HCT116 (cell line): ENCODE results near the gene CBFB. TPM values are rescaled to one million over a fixed set of nuclear protein-coding genes. Genes with fewer than 3 reads are reported as not detected.

ENCODE experiments used
- ATAC-seq: fragments of 200-7000 bp; cut with Tn5 transposase; 2 replicates; pipeline ENCODE4 v1.9.1; 2020; ENCODE audit warnings: mild to moderate bottlenecking, moderate library complexity
- BruUV-seq: library from RNA; stranded (reverse); fragments of 400-500 nt; replicated peaks from 2 replicates; lab custom pipeline; 2021; lab: Mats Ljungman, UMichigan
- CTCF ChIA-PET: fragments of 300-600 bp; sonication (Branson Sonifier 250); formaldehyde crosslinking; loops from one replicate; lab custom pipeline; 2021; ENCODE audit warnings: antibody characterized with exemption; lab: Charles Lee
- POLR2A ChIA-PET: fragments of 300-600, 350-600 bp; sonication (Branson Sonifier 250); formaldehyde crosslinking; loops from one replicate; lab custom pipeline; 2021; ENCODE audit warnings: antibody characterized with exemption; lab: Charles Lee
- RAD21 ChIA-PET, 2 experiments: fragments of 300-600 bp; sonication (Branson Sonifier 250); formaldehyde crosslinking; loops; one replicate each; lab custom pipeline; 2023; ENCODE audit warnings: low total read pairs in 2 of 2; ENCODE audit not compliant: uncharacterized antibody in 2 of 2, unreplicated experiment in 2 of 2, low non-redundant PET in 1 of 2; lab: Charles Lee
- DNase-seq: peaks from one replicate; pipeline ENCODE4 v3.0.0-alpha.2; 2010; ENCODE audit warnings: low read depth, low spot score
- H2AFZ ChIP-seq: fragments of 200-600 bp; shearing (Covaris generic), sonication (generic); 2 replicates; pipeline ENCODE4 v1.6.1; 2017; ENCODE audit warnings: low read depth, mixed run types, mixed read lengths, antibody characterized with exemption, low read length; ENCODE audit not compliant: poor library complexity, severe bottlenecking
- H3K27ac ChIP-seq: 2 replicates; pipeline ENCODE4 v1.5.1; 2012; ENCODE audit warnings: low read depth, low read length
- H3K27me3 ChIP-seq: fragments of 200-600 bp; sonication (generic); 2 replicates; pipeline ENCODE4 v1.6.1; 2016; ENCODE audit warnings: mixed run types, low read length, mixed read lengths; ENCODE audit not compliant: insufficient read depth
- H3K36me3 ChIP-seq, 2 experiments: fragments of 200-500 bp in 1 of 2; fragments of 200-600 bp in 1 of 2; sonication (Bioruptor generic) in 1 of 2; sonication (generic) in 1 of 2; 2 replicates each; pipeline versions ENCODE4 v1.5.1 to v1.6.1; 2014 to 2016; ENCODE audit warnings: low read length in 2 of 2, inconsistent platforms in 1 of 2, mixed read lengths in 1 of 2, mixed run types in 1 of 2; ENCODE audit not compliant: insufficient read depth in 2 of 2, control insufficient read depth in 1 of 2
- H3K4me1 ChIP-seq, 2 experiments: fragments of 200-600 bp in 1 of 2; sonication (generic) in 1 of 2; 2 replicates each; pipeline versions ENCODE4 v1.5.1 to v1.6.1; 2012 to 2017; ENCODE audit warnings: low read length in 2 of 2, inconsistent platforms in 1 of 2, mild to moderate bottlenecking in 1 of 2, mixed read lengths in 1 of 2, mixed run types in 1 of 2, moderate library complexity in 1 of 2; ENCODE audit not compliant: insufficient read depth in 2 of 2, control insufficient read depth in 1 of 2
- H3K4me2 ChIP-seq: fragments of 200-600 bp; sonication (generic); 2 replicates; pipeline ENCODE4 v1.6.1; 2017; ENCODE audit warnings: mixed run types, low read length, mixed read lengths
- H3K4me3 ChIP-seq, 2 experiments: fragments of 200-600 bp in 1 of 2; sonication (generic) in 1 of 2; replicated peaks in 1 of 2; 2 replicates each; pipeline ENCODE4 v1.5.1; 2011 to 2016; ENCODE audit warnings: low read length in 2 of 2, control low read depth in 1 of 2, low read depth in 1 of 2, mild to moderate bottlenecking in 1 of 2, mixed read lengths in 1 of 2, mixed run types in 1 of 2
- H3K79me2 ChIP-seq: fragments of 200-600 bp; sonication (generic); 2 replicates; pipeline ENCODE4 v1.6.1; 2017; ENCODE audit warnings: mild to moderate bottlenecking, mixed run types, low read length, moderate library complexity, mixed read lengths; ENCODE audit not compliant: insufficient read depth
- H3K9ac ChIP-seq: fragments of 200-600 bp; sonication (generic); 2 replicates; pipeline ENCODE4 v1.6.1; 2016; ENCODE audit warnings: low read length, mixed read lengths
- H3K9me2 ChIP-seq: fragments of 200-600 bp; sonication (generic), shearing (Covaris generic); 2 replicates; pipeline ENCODE4 v1.6.1; 2017; ENCODE audit warnings: mixed run types, mild to moderate bottlenecking, moderate library complexity; ENCODE audit not compliant: insufficient read depth
- H3K9me3 ChIP-seq, 2 experiments: fragments of 200-500 bp in 1 of 2; fragments of 200-600 bp in 1 of 2; sonication (Bioruptor generic) in 1 of 2; sonication (generic) in 1 of 2; 2 replicates each; pipeline ENCODE4 v1.6.1; 2014 to 2017; ENCODE audit warnings: low read length in 2 of 2, mixed read lengths in 2 of 2, inconsistent platforms in 1 of 2, low read depth in 1 of 2, mild to moderate bottlenecking in 1 of 2, mixed run types in 1 of 2, moderate library complexity in 1 of 2; ENCODE audit not compliant: control insufficient read depth in 1 of 2, insufficient read depth in 1 of 2
- H4K20me1 ChIP-seq: fragments of 200-600 bp; sonication (generic), shearing (Covaris generic); 2 replicates; pipeline ENCODE4 v1.6.1; 2017; ENCODE audit warnings: mixed run types, mild to moderate bottlenecking, moderate library complexity; ENCODE audit not compliant: insufficient read depth
- ATF3 ChIP-seq: IDR thresholded peaks from 2 replicates; pipeline ENCODE4 v1.6.1; 2012
- CBX3 ChIP-seq: IDR thresholded peaks from 2 replicates; pipeline ENCODE4 v1.6.1; 2012; ENCODE audit warnings: low read depth
- CEBPB ChIP-seq: IDR thresholded peaks from 2 replicates; pipeline ENCODE4 v1.6.1; 2012; ENCODE audit warnings: low read depth
- EZH2 ChIP-seq: fragments of 200-600 bp; sonication (generic); IDR thresholded peaks from 2 replicates; pipeline ENCODE4 v1.6.1; 2017; ENCODE audit warnings: antibody characterized with exemption, mixed run types
- EZH2phosphoT487 ChIP-seq: fragments of 200-600 bp; IDR thresholded peaks from 2 replicates; pipeline ENCODE4 v1.6.1; 2018; ENCODE audit warnings: antibody characterized with exemption, borderline replicate concordance
- FOSL1 ChIP-seq: IDR thresholded peaks from 2 replicates; pipeline ENCODE4 v1.6.1; 2012; ENCODE audit warnings: low read depth
- MAX ChIP-seq: IDR thresholded peaks from 2 replicates; pipeline ENCODE4 v1.6.1; 2012
- POLR2A ChIP-seq: IDR thresholded peaks from 2 replicates; pipeline ENCODE4 v1.7.0; 2011; ENCODE audit warnings: borderline replicate concordance; ENCODE audit not compliant: insufficient read depth, insufficient read length; ENCODE audit errors: extremely low read depth
- POLR2AphosphoS5 ChIP-seq: IDR thresholded peaks from 2 replicates; pipeline ENCODE4 v1.6.1; 2011; ENCODE audit warnings: mild to moderate bottlenecking, low read depth, low read length, moderate library complexity
- RAD21 ChIP-seq: IDR thresholded peaks from 2 replicates; pipeline ENCODE4 v1.6.1; 2012; ENCODE audit warnings: low read depth, mild to moderate bottlenecking
- SIN3A ChIP-seq: IDR thresholded peaks from 2 replicates; pipeline ENCODE4 v1.6.1; 2012; ENCODE audit warnings: low read depth
- SP1 ChIP-seq: IDR thresholded peaks from 2 replicates; pipeline ENCODE4 v1.6.1; 2012; ENCODE audit warnings: low read depth
- SRF ChIP-seq: IDR thresholded peaks from 2 replicates; pipeline ENCODE4 v1.6.1; 2012; ENCODE audit warnings: low read depth
- TCF7L2 ChIP-seq: IDR thresholded peaks from 2 replicates; pipeline ENCODE4 v1.7.0; 2011; ENCODE audit warnings: borderline replicate concordance, inconsistent platforms; ENCODE audit not compliant: insufficient read depth, insufficient read length; ENCODE audit errors: extremely low read depth
- YY1 ChIP-seq: IDR thresholded peaks from 2 replicates; pipeline ENCODE4 v1.6.1; 2011; ENCODE audit warnings: low read length, low read depth, moderate library complexity, mild to moderate bottlenecking; ENCODE audit not compliant: insufficient replicate concordance; ENCODE audit errors: extremely low read depth
- ZBTB33 ChIP-seq: IDR thresholded peaks from 2 replicates; pipeline ENCODE4 v1.6.1; 2011; ENCODE audit warnings: mild to moderate bottlenecking, low read length, moderate library complexity; ENCODE audit not compliant: insufficient replicate concordance; ENCODE audit errors: extremely low read depth
- ZFX ChIP-seq: fragments of 450-650 bp; IDR thresholded peaks from 2 replicates; pipeline ENCODE4 v1.6.1; 2017
- ZNF274 ChIP-seq: fragments of 200-500 bp; sonication (Bioruptor generic); IDR thresholded peaks from 2 replicates; pipeline ENCODE4 v1.6.1; 2014; ENCODE audit warnings: mild to moderate bottlenecking, low read depth, low read length, inconsistent platforms
- intact Hi-C: fragments of 100-400 bp; cut with micrococcal nuclease; formaldehyde crosslinking; loops from 2 replicates; pipeline ENCODE4 v1.10.0; 2022
- total RNA-seq: library from RNA; stranded (reverse); gene quantifications from one replicate; pipeline ENCODE4 v1.2.1, GENCODE V29; 2021; ENCODE audit not compliant: unreplicated experiment
- TF ChIP-seq, protein P1 (sequence below): IDR thresholded peaks from 2 replicates; pipeline ENCODE4 v1.6.1; 2012; ENCODE audit warnings: low read depth
- TF ChIP-seq, protein P2 (sequence below), 3 experiments: fragments of 200-600 bp in 1 of 3; sonication (generic) in 1 of 3; IDR thresholded peaks in 2 of 3; conservative IDR thresholded peaks in 1 of 3; 2 replicates each; pipeline ENCODE4 v1.5.1; 2012 to 2017; ENCODE audit warnings: low read depth in 2 of 3, low read length in 2 of 3, antibody characterized with exemption in 1 of 3, borderline replicate concordance in 1 of 3, control low read depth in 1 of 3, mild to moderate bottlenecking in 1 of 3, mixed read lengths in 1 of 3, mixed run types in 1 of 3, moderate library complexity in 1 of 3; ENCODE audit not compliant: insufficient read depth in 1 of 3

Gene CBFB
- total RNA-seq, 1 experiment from 2014 or later, result 101 TPM

- Histone ChIP-seq H3K79me2 (no peaks in the 10 kb centered on the region), H3K9me3 (no peaks in the 10 kb centered on the region), H3K4me2 (no peak overlapping the region), H3K9ac (no peak overlapping the region), H3K27ac (no peak overlapping the region), H3K36me3 (no peaks in the 10 kb centered on the region), H4K20me1 (no peaks in the 10 kb centered on the region), H3K9me2 (no peaks in the 10 kb centered on the region), H3K4me3 (no peak overlapping the region), H2AFZ (no peak overlapping the region), H3K4me1 (peaks cover 1% of the 10 kb centered on the region in 2 experiments; a peak in 3 of 4 replicates), H3K27me3 (no peaks in the 10 kb centered on the region)
- RAD21 ChIA-PET, result no interaction called here
- TF ChIP-seq YY1, result no peak
- no peak for TF ChIP-seq CEBPB
- TF ChIP-seq ZNF274, result no peak
- no peak for TF ChIP-seq SRF
- TF ChIP-seq ATF3, result no peak
- no peak for TF ChIP-seq POLR2A
- no peak for TF ChIP-seq RAD21
- TF ChIP-seq EZH2, result no peak
- TF ChIP-seq, protein P1, sequence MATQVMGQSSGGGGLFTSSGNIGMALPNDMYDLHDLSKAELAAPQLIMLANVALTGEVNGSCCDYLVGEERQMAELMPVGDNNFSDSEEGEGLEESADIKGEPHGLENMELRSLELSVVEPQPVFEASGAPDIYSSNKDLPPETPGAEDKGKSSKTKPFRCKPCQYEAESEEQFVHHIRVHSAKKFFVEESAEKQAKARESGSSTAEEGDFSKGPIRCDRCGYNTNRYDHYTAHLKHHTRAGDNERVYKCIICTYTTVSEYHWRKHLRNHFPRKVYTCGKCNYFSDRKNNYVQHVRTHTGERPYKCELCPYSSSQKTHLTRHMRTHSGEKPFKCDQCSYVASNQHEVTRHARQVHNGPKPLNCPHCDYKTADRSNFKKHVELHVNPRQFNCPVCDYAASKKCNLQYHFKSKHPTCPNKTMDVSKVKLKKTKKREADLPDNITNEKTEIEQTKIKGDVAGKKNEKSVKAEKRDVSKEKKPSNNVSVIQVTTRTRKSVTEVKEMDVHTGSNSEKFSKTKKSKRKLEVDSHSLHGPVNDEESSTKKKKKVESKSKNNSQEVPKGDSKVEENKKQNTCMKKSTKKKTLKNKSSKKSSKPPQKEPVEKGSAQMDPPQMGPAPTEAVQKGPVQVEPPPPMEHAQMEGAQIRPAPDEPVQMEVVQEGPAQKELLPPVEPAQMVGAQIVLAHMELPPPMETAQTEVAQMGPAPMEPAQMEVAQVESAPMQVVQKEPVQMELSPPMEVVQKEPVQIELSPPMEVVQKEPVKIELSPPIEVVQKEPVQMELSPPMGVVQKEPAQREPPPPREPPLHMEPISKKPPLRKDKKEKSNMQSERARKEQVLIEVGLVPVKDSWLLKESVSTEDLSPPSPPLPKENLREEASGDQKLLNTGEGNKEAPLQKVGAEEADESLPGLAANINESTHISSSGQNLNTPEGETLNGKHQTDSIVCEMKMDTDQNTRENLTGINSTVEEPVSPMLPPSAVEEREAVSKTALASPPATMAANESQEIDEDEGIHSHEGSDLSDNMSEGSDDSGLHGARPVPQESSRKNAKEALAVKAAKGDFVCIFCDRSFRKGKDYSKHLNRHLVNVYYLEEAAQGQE, result no peak
- no peak for TF ChIP-seq MAX
- no peak for TF ChIP-seq TCF7L2
- no peak for TF ChIP-seq EZH2phosphoT487
- TF ChIP-seq SIN3A, result no peak
- TF ChIP-seq, protein P2, sequence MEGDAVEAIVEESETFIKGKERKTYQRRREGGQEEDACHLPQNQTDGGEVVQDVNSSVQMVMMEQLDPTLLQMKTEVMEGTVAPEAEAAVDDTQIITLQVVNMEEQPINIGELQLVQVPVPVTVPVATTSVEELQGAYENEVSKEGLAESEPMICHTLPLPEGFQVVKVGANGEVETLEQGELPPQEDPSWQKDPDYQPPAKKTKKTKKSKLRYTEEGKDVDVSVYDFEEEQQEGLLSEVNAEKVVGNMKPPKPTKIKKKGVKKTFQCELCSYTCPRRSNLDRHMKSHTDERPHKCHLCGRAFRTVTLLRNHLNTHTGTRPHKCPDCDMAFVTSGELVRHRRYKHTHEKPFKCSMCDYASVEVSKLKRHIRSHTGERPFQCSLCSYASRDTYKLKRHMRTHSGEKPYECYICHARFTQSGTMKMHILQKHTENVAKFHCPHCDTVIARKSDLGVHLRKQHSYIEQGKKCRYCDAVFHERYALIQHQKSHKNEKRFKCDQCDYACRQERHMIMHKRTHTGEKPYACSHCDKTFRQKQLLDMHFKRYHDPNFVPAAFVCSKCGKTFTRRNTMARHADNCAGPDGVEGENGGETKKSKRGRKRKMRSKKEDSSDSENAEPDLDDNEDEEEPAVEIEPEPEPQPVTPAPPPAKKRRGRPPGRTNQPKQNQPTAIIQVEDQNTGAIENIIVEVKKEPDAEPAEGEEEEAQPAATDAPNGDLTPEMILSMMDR (IDR thresholded peaks at IDR 0.05 in 2 of 3, conservative IDR thresholded peaks at IDR 0.05 in 1 of 3; ENCODE audit: borderline replicate concordance in 1 of 3, insufficient read depth in 1 of 3, low read depth in 2 of 3, low read length in 2 of 3), result no peak
- no peak for TF ChIP-seq ZBTB33
- no peak for TF ChIP-seq ZFX
- TF ChIP-seq FOSL1, result no peak
- no peak for TF ChIP-seq SP1
- no peak for TF ChIP-seq CBX3
- no peak for TF ChIP-seq POLR2AphosphoS5
- ATAC-seq, result no peak
- BruUV-seq, result no TSS peak
- no peak for DNase-seq
- intact Hi-C loops, result no loop called here
- CTCF ChIA-PET, result no interaction called here
- POLR2A ChIA-PET, result no interaction called here
These were observed 27.2 kb upstream of the CBFB start for GRCh38 chr16:67001726-67002125.
